Stimulated activated CD8-positive, alpha-beta memory T cell treated with anti-CD3 and anti-CD28 coated beads, Interleukin-4, amount 100 ng/mL, for 24 hours (primary cell): Measurements from ENCODE around the gene SYCP2.

Source experiments
- DNase-seq: peaks from one replicate; pipeline ENCODE4 v3.0.0-alpha.2; 2020; ENCODE audit warnings: low read depth

The SYCP2 gene

DNA sequence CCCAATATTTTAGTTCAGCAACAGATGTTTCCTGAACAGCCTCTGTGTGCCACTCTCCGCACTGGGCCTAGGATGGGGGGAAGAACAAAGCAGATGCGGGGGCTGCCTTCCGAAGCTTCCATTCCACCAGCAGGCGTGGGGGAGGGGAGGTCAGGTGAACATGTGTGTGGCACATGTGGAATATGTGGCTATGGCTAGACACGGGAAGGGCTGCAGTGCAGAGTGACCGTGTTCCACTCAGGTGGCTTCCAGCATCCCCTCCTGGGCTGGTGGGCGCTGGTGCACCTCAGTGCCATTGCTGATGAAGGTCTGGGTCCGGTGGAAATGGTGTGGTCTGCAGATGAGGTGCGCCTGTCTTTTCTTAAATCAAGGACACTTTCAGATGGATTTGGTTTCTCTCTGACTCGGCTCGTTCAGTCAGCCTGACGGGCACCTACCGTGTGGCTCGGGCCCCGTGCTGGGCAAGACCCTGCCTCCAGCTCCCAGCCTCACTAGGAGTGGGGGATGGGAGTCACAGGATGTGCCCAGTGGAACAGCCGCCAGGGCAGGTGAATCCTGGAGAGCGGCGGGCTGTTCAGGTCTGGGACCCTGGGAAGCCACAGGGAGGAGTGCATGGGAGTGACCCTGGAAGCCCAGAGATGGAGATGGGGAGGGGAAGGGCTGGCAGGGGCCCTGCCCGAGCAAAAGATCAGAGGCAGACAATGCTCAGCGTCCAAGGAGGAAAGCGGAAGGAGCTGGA is 111.0 kb downstream of the SYCP2 start:
- no peak for DNase-seq

DNA sequence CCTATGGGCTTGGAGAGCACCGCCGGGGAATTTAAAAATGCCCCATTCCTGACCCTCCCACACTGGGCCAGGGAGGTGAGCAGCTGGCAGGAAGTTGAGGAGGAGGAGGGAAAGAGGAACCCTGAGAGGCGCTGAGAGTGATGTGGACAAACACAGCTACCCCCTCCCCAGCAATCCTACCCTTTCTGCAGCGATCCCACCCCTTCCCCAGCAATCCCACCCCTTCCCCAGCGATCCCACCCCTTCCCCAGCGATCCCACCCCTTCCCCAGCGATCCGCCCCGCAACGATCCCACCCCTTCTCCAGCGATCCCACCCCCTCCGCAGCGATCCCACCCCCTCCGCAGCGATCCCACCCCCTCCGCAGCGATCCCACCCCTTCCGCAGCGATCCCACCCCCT is 111.6 kb downstream of the SYCP2 start:
- no peak for DNase-seq

DNA sequence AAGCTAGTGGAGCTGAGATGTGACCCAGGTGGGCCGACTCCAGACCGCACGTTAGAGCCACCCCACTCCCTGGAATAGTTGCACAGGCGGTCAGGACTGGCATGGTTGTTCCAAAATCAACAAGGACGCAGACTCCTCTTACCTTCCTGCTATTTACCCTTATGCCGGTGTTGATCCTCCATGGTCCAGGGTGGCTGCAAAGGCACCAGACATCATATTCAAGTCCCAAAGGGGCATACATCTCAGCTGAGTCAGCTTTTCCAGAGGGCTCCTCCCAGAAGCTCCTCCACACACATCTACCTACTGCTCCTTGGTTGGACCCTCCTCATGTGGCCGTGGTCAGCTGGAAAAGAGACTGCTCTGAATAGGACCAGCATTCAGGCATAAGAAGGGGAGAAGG is 112.2 kb downstream of the SYCP2 start:
- DNase-seq = no peak

DNA sequence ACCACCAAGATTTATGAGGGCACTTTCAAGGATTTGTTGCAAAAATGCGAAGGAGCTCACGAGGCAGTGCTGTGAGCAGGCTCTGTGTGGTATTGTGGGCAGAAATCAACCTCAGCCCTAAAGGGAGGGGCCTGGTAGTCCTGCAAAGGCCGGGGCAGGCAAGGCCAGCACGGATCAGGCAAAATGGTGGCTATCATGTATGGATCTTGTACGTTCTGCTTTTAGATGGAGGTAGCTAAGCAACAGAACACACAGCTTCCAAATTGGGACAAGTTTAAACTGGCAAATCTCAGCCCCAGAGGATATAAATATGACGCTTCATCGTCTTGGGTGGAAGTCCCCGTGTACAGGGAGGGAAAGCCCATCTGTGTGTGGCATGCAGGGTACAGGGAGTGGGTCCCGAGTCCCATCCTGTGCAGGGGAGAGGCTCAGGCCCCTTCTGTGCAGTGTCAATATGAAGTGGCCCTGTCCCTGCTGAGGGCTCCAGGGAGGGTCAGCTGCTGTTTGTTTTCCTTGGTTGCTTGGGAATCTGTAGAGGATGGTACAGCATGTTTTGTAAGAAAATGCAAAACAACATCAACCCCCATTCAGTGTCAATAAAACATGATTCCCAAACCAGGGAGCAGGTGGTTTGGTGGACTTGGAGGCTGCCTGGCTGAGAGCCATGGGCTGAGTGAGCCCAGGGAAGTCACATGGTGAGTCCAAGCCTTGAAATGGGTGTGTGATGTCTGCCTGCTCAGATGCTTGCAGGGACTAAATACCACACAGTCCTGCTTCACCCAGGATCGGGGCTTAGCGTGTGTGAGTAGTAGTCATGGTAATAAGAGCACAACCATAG is 113.0 kb downstream of the SYCP2 start:
- DNase-seq = no peak

- no peak for DNase-seq
Observed at GRCh38 chr20:59819496-59820203, 113.8 kb downstream of the SYCP2 start.

DNA sequence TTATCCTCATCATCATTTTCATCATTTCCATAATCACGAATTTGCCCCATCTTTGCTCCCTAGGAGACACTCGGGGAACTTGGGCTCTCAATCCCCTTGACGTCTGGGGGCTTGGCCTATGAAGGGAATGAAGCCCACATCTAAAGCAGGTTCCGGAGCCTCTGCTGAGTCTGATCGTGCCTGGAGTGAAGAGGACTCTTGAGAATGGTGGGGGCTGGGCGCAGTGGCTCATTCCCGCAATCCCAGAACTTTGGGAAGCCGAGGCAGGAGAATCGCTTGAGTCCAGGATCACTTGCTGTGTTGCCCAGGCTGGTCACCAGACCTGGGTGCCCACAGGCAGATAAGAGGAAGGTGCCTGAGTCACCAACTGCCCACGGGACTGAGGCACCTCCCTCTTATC is 114.5 kb downstream of the SYCP2 start:
- DNase-seq = no peak

DNA sequence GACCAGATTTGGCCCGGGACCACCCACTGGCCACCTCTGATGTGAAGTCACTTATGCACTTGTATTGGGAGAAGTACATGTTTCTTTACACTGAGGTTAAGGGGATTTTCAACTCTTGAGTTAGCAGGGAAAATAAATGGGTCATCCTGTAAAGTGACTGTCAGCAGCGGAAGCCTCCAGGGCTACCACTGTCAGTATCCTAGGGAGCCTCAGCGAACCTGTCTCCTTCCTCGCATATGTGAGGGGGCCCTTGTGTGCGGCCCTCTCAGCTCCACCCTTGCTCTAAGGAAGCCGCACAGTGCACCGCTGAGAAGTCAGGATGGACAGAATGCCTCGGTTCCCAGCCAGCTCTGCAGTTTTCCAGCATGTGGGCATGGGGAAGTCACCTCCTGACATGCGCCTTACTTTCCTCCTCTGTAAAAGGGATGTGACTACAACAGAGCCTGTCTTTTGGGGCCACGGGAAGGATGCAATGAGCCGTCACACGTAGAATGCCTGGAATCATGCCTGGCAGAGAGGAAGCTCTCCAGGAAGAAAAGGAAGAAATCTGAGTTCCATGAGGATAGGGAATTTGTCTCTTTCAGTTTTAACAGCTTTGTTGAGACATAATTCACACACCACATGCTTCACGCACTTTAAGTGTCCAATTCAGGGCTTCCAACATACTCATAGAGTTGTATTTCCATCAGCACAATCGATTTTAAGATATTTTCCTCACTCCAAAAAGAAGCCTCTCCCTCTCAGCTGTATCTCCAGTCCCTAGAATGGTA is 115.4 kb downstream of the SYCP2 start:
- no peak for DNase-seq

DNA sequence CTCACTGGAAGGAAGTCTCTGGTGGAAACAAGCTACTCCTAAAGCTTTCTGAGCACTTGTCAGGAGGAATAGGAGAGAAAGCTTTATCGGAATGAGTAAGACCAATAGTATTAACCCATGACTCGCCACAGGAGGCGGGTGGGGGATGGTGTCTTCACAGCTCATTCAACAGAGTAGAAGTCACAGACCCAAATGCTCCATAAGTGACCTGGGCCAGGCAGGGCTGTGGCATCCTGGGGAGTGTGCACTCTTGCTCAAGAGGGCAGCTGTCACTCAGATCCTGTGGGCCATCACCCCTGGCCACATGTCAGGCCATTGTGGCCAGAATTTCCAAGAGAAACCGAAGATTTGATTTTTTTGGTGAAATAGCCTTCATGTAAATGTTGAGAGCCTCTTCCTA is 116.0 kb downstream of the SYCP2 start:
- no peak for DNase-seq

GRCh38 chr20:59816146-59816738 is 117.2 kb downstream of the SYCP2 start:
- DNase-seq = no peak

- no peak for DNase-seq
Observed at GRCh38 chr20:59814840-59815340, 118.5 kb downstream of the SYCP2 start.

DNA sequence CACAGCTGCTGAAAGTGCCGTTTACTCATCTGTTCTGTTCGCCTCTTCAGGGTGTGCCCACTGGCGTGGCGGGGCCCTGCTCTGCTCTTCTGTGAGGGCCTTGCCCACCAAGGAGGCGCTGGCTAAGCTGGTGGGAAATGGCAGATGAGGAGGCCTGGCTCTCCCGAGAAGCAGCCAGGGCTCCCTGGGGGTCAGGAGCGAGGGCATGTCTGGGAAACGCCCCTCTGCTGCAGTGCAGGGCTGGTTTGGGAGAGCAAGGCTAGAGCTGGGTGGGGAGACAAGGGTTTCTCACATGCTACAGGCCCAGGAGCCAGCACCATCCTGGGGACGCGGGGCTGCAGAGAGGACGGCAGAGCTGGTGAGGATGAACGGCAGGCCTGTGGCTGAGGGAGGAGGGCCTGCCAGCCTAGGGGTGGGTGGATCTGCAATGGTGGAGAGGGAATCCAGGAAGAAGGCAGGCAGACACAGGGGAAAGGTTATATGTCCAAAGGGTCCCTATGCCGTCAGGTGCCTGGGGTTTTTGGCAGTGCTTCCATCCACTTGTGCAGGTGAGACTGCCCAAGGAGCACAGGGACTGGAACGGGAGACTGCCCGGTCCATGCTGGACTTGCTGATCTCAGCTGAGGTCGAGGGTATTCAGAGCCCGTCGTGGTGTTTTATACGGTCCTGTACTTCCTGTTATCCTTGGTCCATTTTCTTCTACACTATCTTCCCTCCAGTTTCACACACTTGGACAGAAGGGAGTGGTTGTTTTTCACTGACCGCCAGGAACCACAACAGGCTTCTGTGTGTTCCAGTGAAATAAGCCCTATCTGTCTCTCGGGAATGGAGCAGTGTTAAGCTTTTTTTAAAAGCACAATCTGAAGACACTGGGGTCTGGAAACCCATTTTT is 119.2 kb downstream of the SYCP2 start:
- no peak for DNase-seq
